NB4 (cell line): ENCODE measurements around the gene SPEM2.

ENCODE experiments used
- DNase-seq: peaks from one replicate; pipeline ENCODE4 v3.0.0; 2010; ENCODE audit warnings: low read depth
- H3K4me3 ChIP-seq: one replicate; pipeline ENCODE4 v1.5.1; 2011; ENCODE audit warnings: mild to moderate bottlenecking, low read depth, low read length, moderate library complexity
- CTCF ChIP-seq: IDR thresholded peaks from one replicate; pipeline ENCODE4 v1.5.1; 2012; ENCODE audit warnings: low read depth, low read length
- MAX ChIP-seq: IDR thresholded peaks from 2 replicates; pipeline ENCODE4 v1.6.1; 2011; ENCODE audit warnings: low read depth, low read length
- MYC ChIP-seq: IDR thresholded peaks from 2 replicates; pipeline ENCODE4 v1.6.1; 2011; ENCODE audit warnings: low read depth, low read length
- POLR2A ChIP-seq: IDR thresholded peaks from 2 replicates; pipeline ENCODE4 v1.6.1; 2011; ENCODE audit warnings: mild to moderate bottlenecking; ENCODE audit not compliant: insufficient read length; ENCODE audit errors: extremely low read depth

The SPEM2 gene

DNA sequence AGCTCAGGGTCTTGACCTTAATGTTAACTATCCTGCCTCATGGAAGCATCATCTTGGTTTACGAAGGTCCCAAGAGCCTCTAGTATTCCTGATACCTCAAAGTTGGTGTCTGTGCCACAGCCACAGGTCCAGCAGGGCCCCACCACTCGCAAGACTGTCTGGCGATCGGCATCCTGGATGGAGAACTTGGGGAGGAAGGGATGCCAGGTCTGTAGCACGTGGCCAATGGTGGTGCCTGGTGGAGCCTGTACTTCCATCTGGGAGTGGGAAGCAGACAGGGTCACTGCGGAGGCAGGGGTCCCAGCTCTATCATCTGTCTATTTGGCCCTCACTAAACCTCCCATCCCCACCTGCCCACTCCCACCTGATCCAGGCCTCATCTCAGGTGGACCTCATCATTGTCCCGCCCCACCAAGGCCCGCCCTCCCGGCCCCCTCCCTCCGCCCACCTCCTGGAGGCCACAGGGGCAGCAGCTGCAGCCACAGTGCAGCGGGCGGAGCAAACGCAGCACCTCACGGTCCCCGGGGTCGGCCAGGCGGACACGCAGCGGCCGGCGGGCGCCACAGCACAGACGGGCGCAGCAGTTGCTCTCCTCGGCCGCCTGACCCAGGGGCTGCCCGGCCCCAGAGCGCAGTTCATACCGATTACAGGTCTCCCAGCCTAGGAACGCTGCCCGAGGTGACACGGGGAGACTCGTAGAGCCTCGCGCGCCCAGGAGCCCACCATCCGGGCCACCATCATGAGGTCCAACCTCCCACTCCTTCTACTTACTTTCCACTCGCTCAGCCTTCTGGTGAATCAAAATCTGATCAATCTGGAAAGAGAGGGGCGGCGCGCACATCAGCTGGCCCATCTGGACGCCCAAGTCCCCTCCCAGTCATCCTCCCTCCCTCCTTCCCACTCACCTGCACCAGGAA, 32.5 kb upstream of the SPEM2 start:
- no peak overlapping the region for H3K4me3 ChIP-seq
- TF ChIP-seq MAX = no peak
- TF ChIP-seq POLR2A = no peak
- TF ChIP-seq CTCF = no peak
- no peak for TF ChIP-seq MYC
- DNase-seq = no peak

GRCh38 chr17:7393613-7394451, 31.6 kb upstream of the SPEM2 start:
- H3K4me3 ChIP-seq = peak overlapping the region; percentile 43
- DNase-seq = no peak
- TF ChIP-seq MAX = no peak
- no peak for TF ChIP-seq POLR2A
- TF ChIP-seq MYC = no peak
- no peak for TF ChIP-seq CTCF

GRCh38 chr17:7394452-7395191, 30.8 kb upstream of the SPEM2 start, which contains the start of gene PLSCR3:
Gene PLSCR3, minus strand, starts transcription at chr17:7394525. Its CDS starts 415 bp downstream, at chr17:7394110.
- TF ChIP-seq POLR2A = peak; percentile 87
- TF ChIP-seq MYC = peak; percentile 76; the same call in 1 of the 2 replicates
- TF ChIP-seq CTCF = peak; percentile 17
- peak; percentile 43 for TF ChIP-seq MAX
- DNase-seq = peak; percentile 83
- peak within 1 kb of the TSS; percentile 50 for H3K4me3 ChIP-seq

DNA sequence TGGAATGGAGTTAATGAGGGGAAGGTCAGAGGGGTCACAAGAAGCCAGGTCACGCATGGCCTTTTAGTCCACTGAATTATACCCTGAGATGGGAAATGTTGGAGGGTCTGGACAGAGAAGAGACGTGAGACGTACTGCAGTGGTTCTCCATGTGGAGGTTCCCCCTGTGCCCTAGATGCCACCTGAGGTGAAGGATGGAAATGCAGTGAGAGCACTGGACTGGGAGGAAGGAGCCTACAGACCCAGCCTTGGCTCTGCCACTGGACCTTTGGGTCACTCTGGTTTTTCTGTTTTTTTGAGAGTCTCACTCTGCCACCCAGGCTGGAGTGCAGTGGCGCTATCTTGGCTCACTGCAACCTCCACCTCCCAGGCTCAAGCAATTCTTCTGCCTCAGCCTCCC, 29.3 kb upstream of the SPEM2 start:
- H3K4me3 ChIP-seq = no peak overlapping the region
- DNase-seq = no peak
- TF ChIP-seq CTCF (no peak), MYC (no peak), POLR2A (no peak), MAX (no peak)

GRCh38 chr17:7398612-7399011, 26.8 kb upstream of the SPEM2 start:
- no peak for TF ChIP-seq MAX
- TF ChIP-seq POLR2A = no peak
- TF ChIP-seq MYC = no peak
- TF ChIP-seq CTCF = no peak
- no peak overlapping the region for H3K4me3 ChIP-seq
- no peak for DNase-seq
